Esophagus muscularis mucosa (tissue), 4 donors: ENCODE results near the gene GABRB2. TPM values are rescaled to one million over a fixed set of nuclear protein-coding genes. Genes with fewer than 3 reads are reported as not detected.
"Not testable (repeated sequence)": the region's sequence is repeated elsewhere in the genome, so short reads cannot be mapped to it uniquely, and the experiment has no call there.

Source experiments
- DNase-seq: peaks from one replicate; pipeline ENCODE4 v3.0.0-alpha.2; 2017; ENCODE audit errors: extremely low spot score
- H3K27ac ChIP-seq, 4 donors: fragments of 200-600 bp; sonication (generic); replicated peaks in 1 of 4; 1 replicate in 3 of 4; 2 replicates in 1 of 4; pipeline ENCODE4 v1.5.1; 2016 to 2019; ENCODE audit warnings: mild to moderate bottlenecking in 1 of 4
- H3K27me3 ChIP-seq, 4 donors: fragments of 200-600 bp; sonication (generic); one replicate each; pipeline versions ENCODE4 v1.5.1 to v1.6.0; 2016 to 2019
- H3K36me3 ChIP-seq, 4 donors: fragments of 200-600 bp; sonication (generic); one replicate each; pipeline ENCODE4 v1.5.1; 2016 to 2019
- H3K4me1 ChIP-seq, 4 donors: fragments of 200-600 bp; sonication (generic); one replicate each; pipeline ENCODE4 v1.5.1; 2016 to 2019
- H3K4me3 ChIP-seq, 4 donors: fragments of 200-600 bp; sonication (generic); 1 replicate in 2 of 4; 2 replicates in 2 of 4; pipeline ENCODE4 v1.5.1; 2016 to 2019; ENCODE audit warnings: mild to moderate bottlenecking in 4 of 4, moderate library complexity in 1 of 4
- H3K9me3 ChIP-seq, 4 donors: fragments of 200-600 bp; sonication (generic); 1 replicate in 3 of 4; 2 replicates in 1 of 4; pipeline ENCODE4 v1.5.1; 2016 to 2019
- EP300 ChIP-seq: sonication (generic); formaldehyde crosslinking; IDR thresholded peaks from one replicate; pipeline ENCODE4 v1.6.1; 2017; ENCODE audit warnings: antibody characterized with exemption
- POLR2A ChIP-seq: fragments of 450-650 bp; IDR thresholded peaks from one replicate; pipeline ENCODE4 v1.6.1; 2017; ENCODE audit warnings: antibody characterized with exemption, moderate library complexity, mild to moderate bottlenecking, low read depth
- POLR2AphosphoS5 ChIP-seq, 2 donors: sonication (generic); formaldehyde crosslinking; IDR thresholded peaks; one replicate each; pipeline ENCODE4 v1.6.1; 2017; ENCODE audit warnings: antibody characterized with exemption in 2 of 2
- WGBS: methylation state at CpG from one replicate; pipeline ENCODE4 v1.1.5; 2018; 5-methylcytosine and 5-hydroxymethylcytosine counted together
- intact Hi-C: fragments of 100-400 bp; cut with DNase I; formaldehyde crosslinking; loops from one replicate; pipeline ENCODE4 v1.15.1; 2023
- total RNA-seq, 4 donors: library from RNA; depleted of rRNA; stranded (reverse); fragments of >200 nt; gene quantifications; one replicate each; pipeline versions ENCODE4 v1.1.0 to v1.2.1, GENCODE V29; 2016
- TF ChIP-seq, protein P1 (sequence below), 3 experiments: fragments of 200-600 bp in 2 of 3; fragments of 450-650 bp in 1 of 3; sonication (generic) in 2 of 3; IDR thresholded peaks; one replicate each; pipeline ENCODE4 v1.5.1; 2017 to 2019; ENCODE audit warnings: antibody characterized with exemption in 3 of 3, mild to moderate bottlenecking in 2 of 3, moderate library complexity in 1 of 3

GABRB2 gene
- total RNA-seq, 4 donors from 2014 or later, result 0.92 to 1.7 (median 1.2) TPM

DNA sequence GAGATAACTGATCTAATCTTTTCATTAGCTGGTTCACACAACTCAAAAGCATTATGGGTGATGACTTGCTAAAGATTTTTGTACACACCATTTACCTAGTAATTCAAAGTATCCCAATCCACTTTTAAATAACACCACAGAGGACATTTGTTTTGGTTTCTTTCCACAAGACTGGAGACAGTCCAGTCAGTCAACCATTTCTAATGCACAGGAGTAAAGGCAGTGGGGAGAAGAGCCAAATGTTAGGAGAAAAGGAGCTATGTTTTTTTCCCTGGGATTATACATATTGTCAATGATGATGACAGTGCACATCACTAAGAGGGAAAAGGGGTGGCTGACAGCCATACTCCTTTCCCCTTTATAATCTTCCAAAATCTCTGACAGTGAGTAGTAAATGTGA, 240.9 kb downstream of the GABRB2 start:
- no peak overlapping the region for H3K4me3 ChIP-seq
- no peak for DNase-seq
- peaks cover 0 to 32% (median 11%) of the 10 kb centered on the region in 4 donors for H3K4me1 ChIP-seq
- no peaks in the 10 kb centered on the region for H3K36me3 ChIP-seq
- intact Hi-C loops, result no loop called here
- H3K9me3 ChIP-seq, result no peaks in the 10 kb centered on the region
- TF ChIP-seq EP300 (no peak), POLR2A (no peak), POLR2AphosphoS5 (IDR thresholded peaks at IDR 0.05) (no peak)
- TF ChIP-seq, protein P1, sequence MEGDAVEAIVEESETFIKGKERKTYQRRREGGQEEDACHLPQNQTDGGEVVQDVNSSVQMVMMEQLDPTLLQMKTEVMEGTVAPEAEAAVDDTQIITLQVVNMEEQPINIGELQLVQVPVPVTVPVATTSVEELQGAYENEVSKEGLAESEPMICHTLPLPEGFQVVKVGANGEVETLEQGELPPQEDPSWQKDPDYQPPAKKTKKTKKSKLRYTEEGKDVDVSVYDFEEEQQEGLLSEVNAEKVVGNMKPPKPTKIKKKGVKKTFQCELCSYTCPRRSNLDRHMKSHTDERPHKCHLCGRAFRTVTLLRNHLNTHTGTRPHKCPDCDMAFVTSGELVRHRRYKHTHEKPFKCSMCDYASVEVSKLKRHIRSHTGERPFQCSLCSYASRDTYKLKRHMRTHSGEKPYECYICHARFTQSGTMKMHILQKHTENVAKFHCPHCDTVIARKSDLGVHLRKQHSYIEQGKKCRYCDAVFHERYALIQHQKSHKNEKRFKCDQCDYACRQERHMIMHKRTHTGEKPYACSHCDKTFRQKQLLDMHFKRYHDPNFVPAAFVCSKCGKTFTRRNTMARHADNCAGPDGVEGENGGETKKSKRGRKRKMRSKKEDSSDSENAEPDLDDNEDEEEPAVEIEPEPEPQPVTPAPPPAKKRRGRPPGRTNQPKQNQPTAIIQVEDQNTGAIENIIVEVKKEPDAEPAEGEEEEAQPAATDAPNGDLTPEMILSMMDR (IDR thresholded peaks at IDR 0.05), result no peak
- no peak overlapping the region for H3K27ac ChIP-seq
- no peaks in the 10 kb centered on the region for H3K27me3 ChIP-seq

DNA sequence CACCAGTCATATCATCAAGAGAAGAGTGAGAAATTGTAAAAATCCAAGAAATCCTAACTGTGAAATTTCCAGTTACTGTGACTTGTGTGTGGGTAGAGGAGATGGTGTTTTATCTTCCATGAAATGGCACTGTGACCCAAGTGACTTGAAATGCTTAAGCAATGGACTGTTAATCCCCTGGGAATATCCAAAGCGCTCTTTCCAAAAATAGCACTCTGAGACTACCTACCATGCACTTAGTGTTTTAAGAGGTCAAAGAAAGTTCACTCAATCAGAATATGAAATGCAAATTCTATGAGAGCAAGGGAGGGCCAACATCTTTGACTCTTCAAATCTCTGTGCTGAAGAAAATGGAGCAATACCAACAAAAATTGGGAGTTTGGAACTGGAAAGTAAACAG, 244.0 kb downstream of the GABRB2 start:
- no peaks in the 10 kb centered on the region for H3K9me3 ChIP-seq
- H3K36me3 ChIP-seq, result no peaks in the 10 kb centered on the region
- H3K4me3 ChIP-seq, result no peak overlapping the region
- intact Hi-C loops, result no loop called here
- no peak overlapping the region for H3K27ac ChIP-seq
- 33% methylated on average over 1 of the region's 1 CpG for WGBS
- peaks cover 0 to 32% (median 11%) of the 10 kb centered on the region in 4 donors for H3K4me1 ChIP-seq
- DNase-seq, result no peak
- TF ChIP-seq, protein P1 (IDR thresholded peaks at IDR 0.05), result no peak
- no peak for TF ChIP-seq POLR2A
- TF ChIP-seq POLR2AphosphoS5 (IDR thresholded peaks at IDR 0.05), result no peak
- TF ChIP-seq EP300, result no peak
- H3K27me3 ChIP-seq, result no peaks in the 10 kb centered on the region

DNA sequence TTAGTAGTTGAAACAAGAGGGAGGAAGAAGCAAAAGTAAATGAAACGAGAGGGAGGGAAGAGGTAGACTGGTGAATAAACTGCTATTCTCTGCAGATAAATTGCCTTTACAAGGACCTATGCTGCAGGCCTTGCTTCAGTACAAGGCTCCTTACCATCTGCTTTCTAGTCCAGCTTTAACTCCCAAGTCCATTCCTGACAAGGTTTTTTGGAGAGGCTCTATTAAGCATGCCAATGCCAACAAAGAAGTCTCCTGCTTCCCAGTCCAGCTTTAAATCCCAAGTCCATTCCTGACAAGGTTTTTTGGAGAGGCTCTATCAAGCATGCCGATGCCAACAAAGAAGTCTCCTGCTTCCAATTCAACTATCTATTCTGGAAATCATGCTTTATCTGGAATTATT, 244.9 kb downstream of the GABRB2 start:
- H3K4me1 ChIP-seq, result peaks cover 0 to 26% (median 10%) of the 10 kb centered on the region in 4 donors
- H3K9me3 ChIP-seq, result no peaks in the 10 kb centered on the region
- no peaks in the 10 kb centered on the region for H3K36me3 ChIP-seq
- DNase-seq, result no peak
- TF ChIP-seq POLR2AphosphoS5 (IDR thresholded peaks at IDR 0.05), result no peak
- no peak for TF ChIP-seq POLR2A
- TF ChIP-seq EP300, result no peak
- TF ChIP-seq, protein P1 (IDR thresholded peaks at IDR 0.05), result no peak
- H3K4me3 ChIP-seq, result no peak overlapping the region
- intact Hi-C loops, result no loop called here
- H3K27me3 ChIP-seq, result no peaks in the 10 kb centered on the region
- no peak overlapping the region for H3K27ac ChIP-seq
- 79% methylated on average over 2 of the region's 2 CpGs for WGBS

DNA sequence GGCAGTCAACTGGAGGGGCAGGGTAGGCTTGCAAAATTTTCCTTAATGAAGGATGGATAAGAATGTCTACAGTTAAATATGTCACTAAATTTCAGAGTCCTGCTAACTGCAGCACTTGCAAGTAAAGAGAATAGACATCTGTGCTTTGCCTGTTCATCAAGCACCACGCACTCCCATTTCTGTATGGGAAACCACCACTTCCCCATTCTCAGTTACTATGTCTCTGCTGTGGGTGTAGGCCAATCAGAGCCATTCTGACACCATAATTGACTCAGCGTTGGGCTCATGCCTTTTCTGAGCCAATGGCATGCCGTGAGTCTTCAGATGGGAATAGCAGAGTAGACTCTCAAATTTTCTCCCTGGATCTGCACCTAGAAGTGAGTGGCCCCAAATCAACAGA, 247.5 kb downstream of the GABRB2 start:
- H3K27me3 ChIP-seq, result no peaks in the 10 kb centered on the region
- peaks cover 0 to 21% (median 3%) of the 10 kb centered on the region in 4 donors for H3K4me1 ChIP-seq
- no peak overlapping the region for H3K4me3 ChIP-seq
- intact Hi-C loops, result no loop called here
- no peaks in the 10 kb centered on the region for H3K36me3 ChIP-seq
- H3K9me3 ChIP-seq, result no peaks in the 10 kb centered on the region
- WGBS, result 77% methylated on average over 3 of the region's 3 CpGs
- H3K27ac ChIP-seq, result no peak overlapping the region
- no peak for TF ChIP-seq EP300
- TF ChIP-seq, protein P1 (IDR thresholded peaks at IDR 0.05), result no peak
- no peak for DNase-seq

DNA sequence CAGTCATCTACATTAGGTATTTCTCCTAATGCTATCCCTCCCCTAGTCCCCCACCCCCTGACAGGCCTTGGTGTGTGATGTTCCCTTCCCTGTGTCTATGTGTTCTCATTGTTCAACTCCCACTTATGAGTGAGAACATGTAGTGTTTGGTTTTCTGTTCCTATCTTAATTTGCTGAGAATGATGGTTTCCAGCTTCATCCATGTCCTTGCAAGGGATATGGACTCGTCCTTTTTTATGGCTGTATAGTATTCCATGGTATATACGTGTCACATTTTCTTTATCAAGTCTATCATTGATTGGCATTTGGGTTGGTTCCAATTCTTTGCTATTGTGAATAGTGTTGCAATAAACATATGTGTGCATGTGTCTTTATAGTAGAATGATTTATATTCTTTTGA, 249.1 kb downstream of the GABRB2 start:
- H3K36me3 ChIP-seq, H3K27me3 ChIP-seq, H3K4me1 ChIP-seq, H3K4me3 ChIP-seq, DNase-seq, intact Hi-C loops, H3K9me3 ChIP-seq, H3K27ac ChIP-seq: not testable (repeated sequence)
- 56% methylated on average over 2 of the region's 2 CpGs for WGBS
